H1 (cell line): Measurements from ENCODE around the gene RAB3A. TPM values are rescaled to one million over a fixed set of nuclear protein-coding genes. Genes with fewer than 3 reads are reported as not detected.

Experiments used
- BCL11A ChIP-seq, 2 experiments: IDR thresholded peaks; one replicate each; pipeline ENCODE4 v1.6.1; 2011; ENCODE audit warnings: low read depth in 2 of 2, low read length in 2 of 2, mild to moderate bottlenecking in 2 of 2
- CEBPB ChIP-seq: IDR thresholded peaks from 2 replicates; pipeline ENCODE4 v1.6.1; 2012; ENCODE audit warnings: low read depth, low read length
- GABPA ChIP-seq: IDR thresholded peaks from 2 replicates; pipeline ENCODE4 v1.6.1; 2011; ENCODE audit warnings: mild to moderate bottlenecking, low read length, moderate library complexity, borderline replicate concordance; ENCODE audit not compliant: insufficient read depth
- HDAC2 ChIP-seq, 2 experiments: fragments of 300-600 bp in 1 of 2; sonication (generic) in 1 of 2; IDR thresholded peaks; 2 replicates each; pipeline ENCODE4 v1.6.1; 2011 to 2012; ENCODE audit warnings: low read depth in 2 of 2, low read length in 2 of 2, mild to moderate bottlenecking in 2 of 2, moderate library complexity in 2 of 2, borderline replicate concordance in 1 of 2, inconsistent platforms in 1 of 2
- MAFK ChIP-seq: IDR thresholded peaks from 2 replicates; pipeline ENCODE4 v1.6.1; 2012; ENCODE audit warnings: low read depth, mild to moderate bottlenecking, improper control_type of control experiment, low read length
- POLR2AphosphoS5 ChIP-seq: IDR thresholded peaks from 2 replicates; pipeline ENCODE4 v1.6.1; 2011; ENCODE audit warnings: low read depth, low read length
- POU5F1 ChIP-seq: IDR thresholded peaks from 2 replicates; pipeline ENCODE4 v1.6.1; 2011; ENCODE audit warnings: low read depth, mild to moderate bottlenecking, low read length, moderate library complexity
- RNF2 ChIP-seq: fragments of 200-900, 300-1000 bp; sonication (generic); IDR thresholded peaks from 2 replicates; pipeline ENCODE4 v1.7.1; 2016; ENCODE audit warnings: borderline replicate concordance, low read depth, mild to moderate bottlenecking, antibody characterized with exemption, low read length; ENCODE audit not compliant: poor library complexity, severe bottlenecking; ENCODE audit errors: missing control alignments
- SP4 ChIP-seq: IDR thresholded peaks from 2 replicates; pipeline ENCODE4 v1.6.1; 2012; ENCODE audit warnings: low read length, inconsistent platforms
- ZNF274 ChIP-seq: IDR thresholded peaks from 2 replicates; pipeline ENCODE4 v1.7.0; 2012; ENCODE audit warnings: low read length, borderline replicate concordance; ENCODE audit errors: extremely low read depth
- polyA plus RNA-seq, 7 experiments: library from polyadenylated mRNA; depleted of rRNA in 3 of 7; stranded (reverse) in 5 of 7; unstranded in 2 of 7; fragments of >200 nt in 5 of 7; fragments of 200-250 nt in 2 of 7; gene quantifications; 1 replicate in 5 of 7; 2 replicates in 1 of 7; 4 replicates in 1 of 7; pipeline versions ENCODE4 v1.2.1 to v1.2.3, GENCODE V29; 2011 to 2013; ENCODE audit warnings: missing spikeins in 2 of 7, mixed read lengths in 2 of 7
- total RNA-seq: library from RNA; stranded (reverse); fragmentation: NEBNext Ultra II Directional; extraction: Animal tissue kit (Norgen Biotek cat#: 25700); gene quantifications from 2 replicates; pipeline ENCODE4 v1.2.1, GENCODE V29; 2021

RAB3A gene
- total and polyA plus RNA-seq, 2 of the 8 experiments (the other 6 are each of a cell fraction or from before 2014, with no cell fraction given): 13.6 to 14.2 TPM

DNA sequence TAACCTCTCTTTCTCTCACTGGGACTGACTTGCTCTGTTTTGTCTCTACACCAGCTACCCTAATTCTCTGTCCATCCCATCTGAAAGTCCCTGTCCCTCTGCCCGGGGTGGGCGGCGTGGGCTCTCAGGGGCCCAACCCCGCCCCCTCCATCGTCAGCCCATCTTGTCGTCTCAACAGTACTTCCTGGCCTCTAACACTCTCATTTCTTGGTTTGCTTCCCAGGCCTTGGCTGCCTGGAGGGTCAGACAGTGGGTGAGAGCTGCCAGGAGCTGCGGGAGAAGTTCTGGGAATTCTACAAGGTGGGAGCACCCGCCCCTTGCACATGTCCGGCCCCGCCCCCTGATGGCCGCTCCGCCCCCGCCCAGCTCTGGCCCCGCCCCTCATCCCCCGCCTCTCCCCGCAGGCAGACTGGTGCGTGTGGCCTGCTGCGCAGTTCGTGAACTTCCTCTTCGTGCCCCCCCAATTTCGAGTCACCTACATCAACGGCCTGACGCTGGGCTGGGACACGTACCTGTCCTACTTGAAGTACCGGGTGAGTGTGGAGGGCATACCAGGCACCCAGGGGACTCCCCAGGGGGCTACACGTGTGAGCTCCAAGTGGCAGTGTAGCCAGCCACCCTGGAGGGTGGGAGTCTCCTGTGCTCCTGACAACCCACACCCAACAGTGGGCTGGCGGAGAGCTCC, 9.1 kb downstream of the RAB3A start (continued):
- TF ChIP-seq HDAC2 (IDR thresholded peaks at IDR 0.05; ENCODE audit: borderline replicate concordance in 1 of 2, low read depth in 2 of 2, low read length in 2 of 2) (no peak), BCL11A (IDR thresholded peaks at IDR 0.05; ENCODE audit: low read depth in 2 of 2, low read length in 2 of 2) (no peak), GABPA (no peak), SP4 (no peak), POU5F1 (no peak), CEBPB (no peak), MAFK (no peak), POLR2AphosphoS5 (no peak), RNF2 (no peak), ZNF274 (no peak)
